Mesenchymal stem cell (in vitro differentiated cells and primary cell): Measurements from ENCODE around the gene CACNA1E.

Experiments
- DNase-seq: peaks from one replicate; pipeline ENCODE4 v3.0.0-alpha.2; 2013
- H2AFZ ChIP-seq: one replicate; pipeline ENCODE4 v1.6.1; 2013; ENCODE audit warnings: low read depth, mild to moderate bottlenecking, control low read depth, inconsistent platforms, low read length, moderate library complexity
- H2AK5ac ChIP-seq: 2 replicates; pipeline ENCODE4 v1.6.1; 2013; ENCODE audit warnings: low read length, moderate library complexity, mild to moderate bottlenecking, inconsistent platforms; ENCODE audit not compliant: severe bottlenecking
- H2BK120ac ChIP-seq: one replicate; pipeline ENCODE4 v1.6.1; 2013; ENCODE audit warnings: low read depth, mild to moderate bottlenecking, inconsistent platforms, low read length, moderate library complexity
- H2BK12ac ChIP-seq, 2 experiments: one replicate each; pipeline ENCODE4 v1.6.1; 2013; ENCODE audit warnings: inconsistent platforms in 2 of 2, low read length in 2 of 2, mild to moderate bottlenecking in 2 of 2, moderate library complexity in 2 of 2, control low read depth in 1 of 2
- H2BK15ac ChIP-seq: one replicate; pipeline ENCODE4 v1.6.1; 2013; ENCODE audit warnings: mild to moderate bottlenecking, low read depth, inconsistent platforms; ENCODE audit not compliant: poor library complexity, severe bottlenecking
- H2BK5ac ChIP-seq: 2 replicates; pipeline ENCODE4 v1.6.1; 2013; ENCODE audit warnings: low read depth, mild to moderate bottlenecking, low read length, control low read depth, inconsistent platforms; ENCODE audit not compliant: poor library complexity, severe bottlenecking
- H3K14ac ChIP-seq, 2 experiments: one replicate each; pipeline ENCODE4 v1.6.1; 2013; ENCODE audit warnings: inconsistent platforms in 2 of 2, low read length in 2 of 2, control low read depth in 1 of 2, mild to moderate bottlenecking in 1 of 2, moderate library complexity in 1 of 2
- H3K18ac ChIP-seq, 2 experiments: one replicate each; pipeline ENCODE4 v1.6.1; 2013; ENCODE audit warnings: inconsistent platforms in 2 of 2, low read length in 2 of 2, control low read depth in 1 of 2, low read depth in 1 of 2, mild to moderate bottlenecking in 1 of 2
- H3K23ac ChIP-seq, 2 experiments: one replicate each; pipeline ENCODE4 v1.6.1; 2013; ENCODE audit warnings: inconsistent platforms in 2 of 2, low read length in 2 of 2, mild to moderate bottlenecking in 2 of 2, moderate library complexity in 2 of 2, control low read depth in 1 of 2
- H3K27ac ChIP-seq: 2 replicates; pipeline ENCODE4 v1.5.1; 2013; ENCODE audit warnings: mild to moderate bottlenecking, moderate library complexity, low read length, control low read depth, inconsistent platforms; ENCODE audit not compliant: poor library complexity, severe bottlenecking
- H3K27me3 ChIP-seq, 2 experiments: 2 replicates each; pipeline versions ENCODE4 v1.6.1 to v1.7.0; 2013; ENCODE audit warnings: low read length in 2 of 2, mild to moderate bottlenecking in 2 of 2, moderate library complexity in 2 of 2, control low read depth in 1 of 2, inconsistent platforms in 1 of 2; ENCODE audit not compliant: control insufficient read depth in 1 of 2, insufficient read depth in 1 of 2
- H3K36me3 ChIP-seq, 2 experiments: 2 replicates each; pipeline versions ENCODE4 v1.6.1 to v1.7.0; 2013; ENCODE audit warnings: low read length in 2 of 2, control low read depth in 1 of 2, inconsistent platforms in 1 of 2, low read depth in 1 of 2, mild to moderate bottlenecking in 1 of 2; ENCODE audit not compliant: insufficient read depth in 2 of 2, control insufficient read depth in 1 of 2
- H3K4ac ChIP-seq, 2 experiments: one replicate each; pipeline ENCODE4 v1.6.1; 2013; ENCODE audit warnings: inconsistent platforms in 2 of 2, low read length in 2 of 2, mild to moderate bottlenecking in 2 of 2, moderate library complexity in 2 of 2, control low read depth in 1 of 2, low read depth in 1 of 2
- H3K4me1 ChIP-seq: 2 replicates; pipeline ENCODE4 v1.6.1; 2013; ENCODE audit warnings: low read depth, low read length, control low read depth; ENCODE audit not compliant: control insufficient read depth, insufficient read depth
- H3K4me2 ChIP-seq: 2 replicates; pipeline ENCODE4 v1.6.1; 2013; ENCODE audit warnings: low read length, mild to moderate bottlenecking, inconsistent platforms; ENCODE audit not compliant: poor library complexity, severe bottlenecking
- H3K4me3 ChIP-seq, 2 experiments: 2 replicates each; pipeline versions ENCODE4 v1.5.1 to v1.7.0; 2013; ENCODE audit warnings: low read length in 2 of 2, mild to moderate bottlenecking in 2 of 2, control low read depth in 1 of 2, low read depth in 1 of 2; ENCODE audit not compliant: insufficient read depth in 1 of 2
- H3K79me1 ChIP-seq: replicated peaks from 2 replicates; pipeline ENCODE4 v1.6.1; 2013; ENCODE audit warnings: mild to moderate bottlenecking, control low read depth, low read length, inconsistent platforms; ENCODE audit not compliant: poor library complexity, severe bottlenecking
- H3K9ac ChIP-seq: 2 replicates; pipeline ENCODE4 v1.7.0; 2013; ENCODE audit warnings: mild to moderate bottlenecking, low read length, moderate library complexity
- H3K9me3 ChIP-seq: 2 replicates; pipeline ENCODE4 v1.7.0; 2013; ENCODE audit warnings: mild to moderate bottlenecking, low read length; ENCODE audit not compliant: control insufficient read depth
- H4K8ac ChIP-seq: one replicate; pipeline ENCODE4 v1.6.1; 2013; ENCODE audit warnings: inconsistent platforms, mild to moderate bottlenecking, low read length, moderate library complexity
- H4K91ac ChIP-seq: one replicate; pipeline ENCODE4 v1.6.1; 2013; ENCODE audit warnings: mild to moderate bottlenecking, low read length, inconsistent platforms
- WGBS: methylation state at CpG from one replicate; pipeline ENCODE4 v1.1.7; 2013; ENCODE audit warnings: mixed read lengths; 5-methylcytosine and 5-hydroxymethylcytosine counted together

The CACNA1E gene

GRCh38 chr1:181791721-181792120 is 308.4 kb downstream of the CACNA1E start:
- Histone ChIP-seq H3K4me2 (no peak overlapping the region), H3K36me3 (no peaks in the 10 kb centered on the region), H2AK5ac (no peak overlapping the region), H2BK12ac (no peak overlapping the region), H3K23ac (no peak overlapping the region), H4K8ac (no peak overlapping the region), H3K4me3 (no peak overlapping the region), H3K18ac (no peak overlapping the region), H3K79me1 (no peaks in the 10 kb centered on the region), H3K4ac (no peak overlapping the region), H2BK15ac (no peak overlapping the region), H2AFZ (no peak overlapping the region), H3K9ac (no peak overlapping the region), H4K91ac (no peak overlapping the region), H3K9me3 (no peaks in the 10 kb centered on the region), H3K14ac (no peak overlapping the region), H3K4me1 (no peaks in the 10 kb centered on the region), H2BK120ac (no peak overlapping the region), H3K27me3 (no peaks in the 10 kb centered on the region), H3K27ac (no peak overlapping the region), H2BK5ac (no peak overlapping the region)
- DNase-seq, result no peak
- whole genome bisulfite sequencing, result 79% methylated on average over 5 of the region's 6 CpGs

- Histone ChIP-seq H3K9ac (no peak overlapping the region), H2BK15ac (no peak overlapping the region), H2BK5ac (no peak overlapping the region), H3K79me1 (no peaks in the 10 kb centered on the region), H3K4me2 (no peak overlapping the region), H2AFZ (no peak overlapping the region), H4K91ac (no peak overlapping the region), H2BK12ac (no peak overlapping the region), H3K18ac (no peak overlapping the region), H3K27ac (no peak overlapping the region), H3K36me3 (no peaks in the 10 kb centered on the region), H2AK5ac (no peak overlapping the region), H4K8ac (no peak overlapping the region), H3K9me3 (no peaks in the 10 kb centered on the region), H3K14ac (no peak overlapping the region), H3K4me1 (no peaks in the 10 kb centered on the region), H3K23ac (no peak overlapping the region), H2BK120ac (no peak overlapping the region), H3K4ac (no peak overlapping the region), H3K27me3 (no peaks in the 10 kb centered on the region), H3K4me3 (no peak overlapping the region)
- DNase-seq, result no peak
- WGBS, result 90% methylated on average over 7 of the region's 7 CpGs
Observed at GRCh38 chr1:181793831-181794230, 310.5 kb downstream of the CACNA1E start.

GRCh38 chr1:181794332-181794731 is 311.0 kb downstream of the CACNA1E start:
- H2AK5ac ChIP-seq, result no peak overlapping the region
- H3K36me3 ChIP-seq, result no peaks in the 10 kb centered on the region
- no peak overlapping the region for H3K18ac ChIP-seq
- H2AFZ ChIP-seq, result no peak overlapping the region
- H4K8ac ChIP-seq, result no peak overlapping the region
- no peak overlapping the region for H3K27ac ChIP-seq
- H3K79me1 ChIP-seq, result no peaks in the 10 kb centered on the region
- 81% methylated on average over 2 of the region's 3 CpGs for WGBS
- H3K9me3 ChIP-seq, result no peaks in the 10 kb centered on the region
- H3K4ac ChIP-seq, result no peak overlapping the region
- no peak overlapping the region for H3K4me3 ChIP-seq
- no peaks in the 10 kb centered on the region for H3K27me3 ChIP-seq
- no peak overlapping the region for H3K23ac ChIP-seq
- no peak overlapping the region for H3K4me2 ChIP-seq
- no peak overlapping the region for H3K14ac ChIP-seq
- H2BK15ac ChIP-seq, result no peak overlapping the region
- no peak overlapping the region for H4K91ac ChIP-seq
- DNase-seq, result no peak
- no peak overlapping the region for H2BK120ac ChIP-seq
- H3K9ac ChIP-seq, result no peak overlapping the region
- no peaks in the 10 kb centered on the region for H3K4me1 ChIP-seq
- H2BK5ac ChIP-seq, result no peak overlapping the region
- no peak overlapping the region for H2BK12ac ChIP-seq

GRCh38 chr1:181798191-181798926 is 315.0 kb downstream of the CACNA1E start:
- no peaks in the 10 kb centered on the region for H3K4me1 ChIP-seq
- no peaks in the 10 kb centered on the region for H3K27me3 ChIP-seq
- H3K4me3 ChIP-seq, result no peak overlapping the region
- no peak overlapping the region for H3K4ac ChIP-seq
- H2BK15ac ChIP-seq, result no peak overlapping the region
- no peak overlapping the region for H4K8ac ChIP-seq
- no peak overlapping the region for H3K14ac ChIP-seq
- H3K23ac ChIP-seq, result no peak overlapping the region
- H3K9ac ChIP-seq, result no peak overlapping the region
- H3K36me3 ChIP-seq, result no peaks in the 10 kb centered on the region
- no peak overlapping the region for H4K91ac ChIP-seq
- no peak for DNase-seq
- no peaks in the 10 kb centered on the region for H3K79me1 ChIP-seq
- no peak overlapping the region for H3K18ac ChIP-seq
- no peak overlapping the region for H2BK12ac ChIP-seq
- H2AFZ ChIP-seq, result no peak overlapping the region
- H3K27ac ChIP-seq, result no peak overlapping the region
- no peaks in the 10 kb centered on the region for H3K9me3 ChIP-seq
- H2BK5ac ChIP-seq, result no peak overlapping the region
- no peak overlapping the region for H3K4me2 ChIP-seq
- WGBS, result 89% methylated on average over 32 of the region's 32 CpGs
- H2BK120ac ChIP-seq, result no peak overlapping the region
- H2AK5ac ChIP-seq, result no peak overlapping the region
